HG03439 (cell line): ENCODE results near the gene CACNA1C.
"Not testable (repeated sequence)": the region's sequence is repeated elsewhere in the genome, so short reads cannot be mapped to it uniquely, and the experiment has no call there.

Experiments
- ATAC-seq: cut with Tn5 transposase; IDR thresholded peaks from one replicate; pipeline ENCODE4 v1.9.1; 2021; ENCODE audit warnings: mild to moderate bottlenecking, moderate library complexity; ENCODE audit not compliant: unreplicated experiment

The CACNA1C gene

GRCh38 chr12:2667716-2668440 lies 615.1 kb downstream of the CACNA1C start:
- no peak for ATAC-seq

DNA sequence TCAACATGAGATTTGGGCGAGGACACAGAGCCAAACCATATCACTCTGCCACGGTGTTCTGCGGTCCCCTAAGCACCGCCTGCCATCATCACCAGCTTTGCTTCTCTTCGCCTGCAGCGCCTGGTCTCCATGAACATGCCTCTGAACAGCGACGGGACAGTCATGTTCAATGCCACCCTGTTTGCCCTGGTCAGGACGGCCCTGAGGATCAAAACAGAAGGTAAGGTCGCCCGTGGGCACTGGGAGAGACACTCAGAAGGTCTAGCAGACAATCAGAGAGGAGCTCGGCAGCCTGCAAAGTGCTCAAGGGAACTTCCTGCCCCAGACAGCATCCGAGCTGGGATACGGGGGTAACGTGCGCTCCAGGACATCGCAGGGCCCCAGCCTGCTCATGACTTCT lies 616.0 kb downstream of the CACNA1C start:
- ATAC-seq = no peak

GRCh38 chr12:2669560-2669959 lies 616.8 kb downstream of the CACNA1C start:
- ATAC-seq = no peak

DNA sequence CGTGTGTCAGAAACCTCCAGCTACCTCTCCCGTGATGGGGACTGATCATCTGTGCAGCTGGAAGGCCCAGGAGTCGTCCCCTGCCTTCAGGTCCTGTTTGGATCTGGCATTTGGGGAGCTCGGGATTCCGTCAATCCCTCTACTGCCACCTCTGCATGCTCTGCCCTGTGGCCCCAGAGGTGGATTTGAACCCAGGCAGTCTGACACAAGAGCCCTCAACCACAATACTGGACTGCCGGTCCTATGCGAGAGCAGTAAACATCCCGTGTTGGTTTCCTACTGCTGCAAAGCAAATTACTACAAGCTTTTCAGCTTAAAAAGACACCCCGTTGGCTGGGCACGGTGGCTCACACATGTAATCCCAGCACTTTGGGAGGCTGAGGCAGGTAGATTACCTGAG lies 620.1 kb downstream of the CACNA1C start:
- ATAC-seq = no peak

GRCh38 chr12:2673966-2674810 lies 621.4 kb downstream of the CACNA1C start:
- no peak for ATAC-seq

GRCh38 chr12:2675776-2676175 lies 623.0 kb downstream of the CACNA1C start:
- no peak for ATAC-seq

DNA sequence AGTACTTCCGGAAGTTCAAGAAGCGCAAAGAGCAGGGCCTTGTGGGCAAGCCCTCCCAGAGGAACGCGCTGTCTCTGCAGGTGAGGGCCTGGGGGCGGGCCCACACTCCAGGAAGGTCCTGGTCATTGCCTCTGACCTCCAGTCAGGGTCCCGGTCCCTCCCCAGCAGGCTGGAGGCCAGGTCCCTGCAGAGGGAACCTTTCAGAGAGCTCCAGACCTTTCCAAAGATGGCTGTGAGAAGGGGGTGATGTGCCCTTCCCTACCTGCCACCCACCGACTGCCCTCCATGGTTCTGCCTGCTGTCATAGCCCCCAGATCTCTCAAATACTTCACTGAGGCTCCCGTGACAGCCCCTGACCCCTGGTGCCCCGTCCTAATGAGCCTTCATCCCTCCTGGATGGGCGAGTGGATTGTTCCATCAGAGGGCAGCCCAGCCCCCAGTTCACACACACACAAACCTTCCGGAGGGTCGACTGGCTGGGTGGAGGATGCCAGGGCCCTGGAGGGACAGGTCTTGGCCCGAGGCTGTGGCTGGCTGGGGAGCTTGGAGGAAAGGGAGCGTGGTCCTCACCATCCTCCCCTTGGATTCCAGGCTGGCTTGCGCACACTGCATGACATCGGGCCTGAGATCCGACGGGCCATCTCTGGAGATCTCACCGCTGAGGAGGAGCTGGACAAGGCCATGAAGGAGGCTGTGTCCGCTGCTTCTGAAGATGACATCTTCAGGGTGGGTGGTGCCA lies 624.5 kb downstream of the CACNA1C start:
- no peak for ATAC-seq

GRCh38 chr12:2678426-2678825 lies 625.6 kb downstream of the CACNA1C start:
- no peak for ATAC-seq

DNA sequence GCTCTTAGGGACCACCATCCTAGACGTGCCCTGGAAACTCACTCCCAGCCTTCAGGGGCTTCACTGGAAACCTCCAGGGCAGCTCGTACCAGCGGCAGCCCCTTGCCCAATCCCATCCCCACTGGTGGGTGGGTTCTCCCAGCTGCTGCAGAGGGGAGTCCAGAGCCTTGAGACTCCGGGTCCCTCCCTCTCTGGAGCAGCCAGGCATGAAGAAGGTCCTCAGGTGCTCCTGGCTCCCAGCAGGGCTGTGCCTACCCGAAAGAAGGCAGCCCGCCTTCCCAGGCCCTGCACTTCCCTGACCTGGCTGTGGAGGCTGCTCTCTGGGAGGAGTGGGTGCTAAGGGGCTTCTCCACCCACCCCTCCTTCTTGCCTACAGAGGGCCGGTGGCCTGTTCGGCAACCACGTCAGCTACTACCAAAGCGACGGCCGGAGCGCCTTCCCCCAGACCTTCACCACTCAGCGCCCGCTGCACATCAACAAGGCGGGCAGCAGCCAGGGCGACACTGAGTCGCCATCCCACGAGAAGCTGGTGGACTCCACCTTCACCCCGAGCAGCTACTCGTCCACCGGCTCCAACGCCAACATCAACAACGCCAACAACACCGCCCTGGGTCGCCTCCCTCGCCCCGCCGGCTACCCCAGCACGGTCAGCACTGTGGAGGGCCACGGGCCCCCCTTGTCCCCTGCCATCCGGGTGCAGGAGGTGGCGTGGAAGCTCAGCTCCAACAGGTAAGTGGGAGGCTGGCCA lies 626.5 kb downstream of the CACNA1C start:
- no peak for ATAC-seq

DNA sequence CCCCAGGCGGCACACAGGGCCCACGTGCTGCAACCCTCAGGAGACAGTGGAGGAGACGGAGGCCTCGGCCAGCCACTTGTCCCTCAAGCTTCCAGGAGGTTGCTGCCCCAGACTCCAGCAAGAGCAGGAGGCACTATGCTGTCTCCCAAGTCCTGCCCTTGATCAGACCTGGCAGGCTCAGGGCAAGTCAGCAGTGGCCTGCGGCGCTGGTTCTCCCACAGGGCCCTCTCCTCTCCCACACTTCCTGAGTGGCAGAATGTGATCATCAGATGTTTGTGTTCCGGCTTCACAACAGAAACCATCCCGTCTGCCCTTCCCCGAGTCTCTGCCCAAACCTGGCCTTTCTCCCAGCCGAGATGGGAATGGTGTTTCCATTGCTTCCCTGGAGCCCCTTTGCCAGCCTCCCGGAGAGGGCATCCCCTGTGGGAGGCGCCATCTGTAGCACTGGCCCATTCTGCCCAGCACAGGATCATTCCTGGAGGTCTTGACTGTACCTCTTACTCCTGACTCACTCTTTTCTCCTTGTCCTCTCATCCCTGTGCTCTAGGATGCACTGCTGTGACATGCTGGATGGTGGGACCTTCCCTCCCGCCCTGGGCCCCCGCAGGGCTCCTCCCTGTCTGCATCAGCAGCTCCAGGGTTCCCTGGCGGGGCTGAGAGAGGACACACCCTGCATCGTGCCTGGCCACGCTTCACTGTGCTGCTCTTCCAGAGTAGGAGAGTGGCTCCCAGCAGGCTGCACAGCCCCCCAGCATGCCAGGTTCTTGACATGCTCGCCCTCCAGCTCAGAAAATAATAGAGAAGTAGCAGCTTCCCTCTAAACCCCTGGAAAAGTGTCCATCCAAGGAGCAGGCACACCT lies 627.3 kb downstream of the CACNA1C start:
- ATAC-seq = no peak

DNA sequence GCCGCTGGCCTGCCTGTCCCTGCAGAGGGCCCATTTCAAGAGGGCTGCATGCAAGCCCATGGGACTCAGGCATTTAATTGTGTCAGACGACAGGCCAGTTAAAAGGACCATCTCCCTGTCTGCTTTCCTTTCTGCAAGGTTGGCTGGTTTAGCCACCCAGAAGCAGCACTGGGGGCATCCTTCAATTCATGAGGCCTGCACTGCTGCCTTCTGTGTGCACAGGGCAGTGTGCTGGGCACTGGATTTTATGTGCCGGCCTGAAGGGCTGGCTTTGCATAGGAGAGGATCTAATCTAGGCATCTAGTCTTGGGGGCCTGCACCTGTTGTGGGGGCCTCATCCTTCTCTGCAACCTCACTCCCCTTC lies 627.9 kb downstream of the CACNA1C start:
- ATAC-seq = no peak

DNA sequence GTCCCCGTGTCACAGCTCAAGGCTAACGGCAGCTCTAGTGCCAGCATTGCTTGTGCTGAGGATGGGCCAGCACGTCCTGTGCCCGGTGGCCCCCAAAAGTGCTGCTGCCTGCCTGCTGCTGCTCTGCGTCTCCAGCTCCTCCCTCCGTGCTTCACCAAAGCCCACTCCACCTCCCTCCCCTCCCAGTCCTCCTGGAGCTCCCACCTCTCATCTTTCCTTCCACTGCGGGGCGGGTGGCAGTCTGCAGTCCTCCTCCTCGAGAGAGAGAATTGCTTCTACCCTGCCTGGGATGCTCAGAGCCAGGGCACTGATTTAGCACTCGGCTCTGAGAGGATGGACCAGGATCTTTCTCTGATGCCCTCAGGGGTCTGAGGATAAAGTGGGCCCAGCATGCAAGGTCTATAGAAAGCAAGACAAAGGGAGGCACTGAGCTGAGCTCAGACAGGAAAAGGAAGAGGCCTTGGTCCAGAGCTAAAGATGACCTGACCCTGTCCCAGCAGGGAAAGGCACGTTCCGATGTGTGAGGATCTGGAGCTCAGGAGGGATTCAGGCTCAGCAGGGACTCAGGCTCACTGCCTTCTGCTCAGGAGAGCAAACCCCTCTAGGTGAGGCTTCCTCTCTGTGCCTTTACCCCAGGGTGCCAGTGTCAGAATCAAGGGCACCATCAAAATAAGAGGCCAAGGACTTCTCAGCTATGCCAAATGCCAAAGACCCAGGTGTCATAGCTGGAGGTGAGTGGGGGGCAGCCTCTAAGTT lies 628.8 kb downstream of the CACNA1C start:
- ATAC-seq = no peak

- no peak for ATAC-seq
These were observed 629.8 kb downstream of the CACNA1C start for GRCh38 chr12:2682296-2683251.

GRCh38 chr12:2683283-2684025 lies 630.7 kb downstream of the CACNA1C start:
- ATAC-seq = no peak

DNA sequence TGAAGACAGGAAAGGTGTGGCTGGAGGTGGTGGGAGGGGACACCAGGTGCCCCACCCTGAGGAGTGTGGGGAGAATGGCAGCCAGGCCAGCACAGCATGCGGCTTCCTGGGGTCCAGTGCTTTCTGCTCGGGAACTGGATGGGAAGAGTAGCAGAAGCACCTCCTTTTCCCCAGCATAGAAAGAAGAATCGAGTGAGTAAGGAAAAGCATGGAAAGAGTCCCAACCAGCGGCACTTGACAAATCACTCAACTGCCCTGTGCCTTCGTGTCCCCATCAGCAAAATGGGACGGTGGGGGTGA lies 631.2 kb downstream of the CACNA1C start:
- ATAC-seq = not testable (repeated sequence)

GRCh38 chr12:2685620-2686279 lies 633.0 kb downstream of the CACNA1C start:
- ATAC-seq = not testable (repeated sequence)

- ATAC-seq = no peak
These were observed 633.5 kb downstream of the CACNA1C start for GRCh38 chr12:2686280-2686646.
